HepG2 (cell line): ENCODE data around the gene POLR3GL. TPM values are rescaled to one million over a fixed set of nuclear protein-coding genes. Genes with fewer than 3 reads are reported as not detected.

ENCODE experiments used
- ATAC-seq: fragments of 200-7000 bp; cut with Tn5 transposase; 3 replicates; pipeline ENCODE4 v1.9.1; 2020; ENCODE audit warnings: mild to moderate bottlenecking, moderate library complexity
- Bru-seq: library from RNA; stranded (reverse); fragments of 400-500 nt; gene quantifications from one replicate; lab custom pipeline; 2021; lab: Mats Ljungman, UMichigan
- BruChase-seq, 2 experiments: library from RNA; stranded (reverse); fragments of 400-500 nt; gene quantifications; one replicate each; lab custom pipeline; 2021; lab: Mats Ljungman, UMichigan
- BruUV-seq: library from RNA; stranded (reverse); fragments of 400-500 nt; replicated peaks from 2 replicates; lab custom pipeline; 2021; lab: Mats Ljungman, UMichigan
- CTCF ChIA-PET: fragments of 300-600 bp; formaldehyde crosslinking; extraction: SDS; loops from one replicate; lab custom pipeline; 2021; ENCODE audit warnings: low total read pairs, inconsistent platforms, low intra/inter-chr PET ratio; lab: Yijun Ruan, JAX
- POLR2A ChIA-PET: fragments of 350-600 bp; sonication (Branson Sonifier 250); formaldehyde crosslinking; loops from one replicate; lab custom pipeline; 2020; ENCODE audit warnings: antibody characterized with exemption, inconsistent platforms; lab: Yijun Ruan, JAX
- DNase-seq: peaks from one replicate; pipeline ENCODE4 v3.0.0-alpha.2; 2015; ENCODE audit warnings: low spot score
- FAIRE-seq: peaks from 3 replicates; lab custom pipeline; 2011; peaks lifted over from hg19 to GRCh38; lab: Jason Lieb, UNC
- H2AFZ ChIP-seq: one replicate; pipeline ENCODE4 v1.6.1; 2011; ENCODE audit warnings: low read length, inconsistent platforms
- H3K27ac ChIP-seq: fragments of 300-600 bp; 3 replicates; pipeline ENCODE4 v1.8.0; 2011; ENCODE audit warnings: mixed run types, mild to moderate bottlenecking, mixed read lengths, low read length, inconsistent platforms; ENCODE audit not compliant: insufficient read depth; ENCODE audit errors: extremely low read length
- H3K27me3 ChIP-seq, 2 experiments: fragments of 200-600 bp in 1 of 2; 2 replicates in 1 of 2; 3 replicates in 1 of 2; pipeline versions ENCODE4 v1.6.0 to v1.8.0; 2011; ENCODE audit warnings: low read length in 2 of 2, mild to moderate bottlenecking in 2 of 2, moderate library complexity in 2 of 2, inconsistent platforms in 1 of 2; ENCODE audit not compliant: insufficient read depth in 2 of 2, control insufficient read depth in 1 of 2
- H3K36me3 ChIP-seq, 2 experiments: fragments of 200-600 bp in 1 of 2; replicated peaks in 1 of 2; 2 replicates in 1 of 2; 3 replicates in 1 of 2; pipeline versions ENCODE4 v1.5.1 to v1.8.0; 2011; ENCODE audit warnings: low read length in 2 of 2, inconsistent platforms in 1 of 2; ENCODE audit not compliant: insufficient read depth in 2 of 2, control insufficient read depth in 1 of 2
- H3K4me1 ChIP-seq: 2 replicates; pipeline ENCODE4 v1.5.1; 2012; ENCODE audit warnings: low read length, inconsistent platforms; ENCODE audit not compliant: insufficient read depth
- H3K4me2 ChIP-seq: 2 replicates; pipeline ENCODE4 v1.6.0; 2011; ENCODE audit warnings: low read depth, low read length, inconsistent platforms
- H3K4me3 ChIP-seq, 3 experiments: fragments of 200-600 bp in 1 of 3; sonication (generic), shearing (Covaris generic) in 1 of 3; replicated peaks in 1 of 3; 2 replicates each; pipeline ENCODE4 v1.5.1; 2011 to 2016; ENCODE audit warnings: low read length in 3 of 3, inconsistent platforms in 2 of 3, low read depth in 2 of 3, mild to moderate bottlenecking in 2 of 3, control low read depth in 1 of 3, mixed read lengths in 1 of 3; ENCODE audit not compliant: insufficient read depth in 1 of 3
- H3K79me2 ChIP-seq: one replicate; pipeline ENCODE4 v1.6.1; 2011; ENCODE audit warnings: low read length, inconsistent platforms; ENCODE audit not compliant: insufficient read depth
- H3K9ac ChIP-seq: 2 replicates; pipeline ENCODE4 v1.6.0; 2011; ENCODE audit warnings: mild to moderate bottlenecking, low read depth, low read length, inconsistent platforms; ENCODE audit not compliant: insufficient read depth
- H3K9me3 ChIP-seq: 2 replicates; pipeline ENCODE4 v1.5.1; 2012; ENCODE audit warnings: mild to moderate bottlenecking, low read length
- H4K20me1 ChIP-seq: 2 replicates; pipeline ENCODE4 v1.6.0; 2011; ENCODE audit warnings: inconsistent platforms, mild to moderate bottlenecking, low read length, moderate library complexity; ENCODE audit not compliant: insufficient read depth
- ATF5 ChIP-seq: sonication (generic); formaldehyde crosslinking; IDR thresholded peaks from 2 replicates; pipeline ENCODE4 v1.4.0; 2020; ENCODE audit warnings: mild to moderate bottlenecking, low read depth, missing genetic modification reagents
- ETV5 ChIP-seq: IDR thresholded peaks from 2 replicates; pipeline ENCODE4 v1.6.1; 2018; ENCODE audit warnings: missing biosample characterization, missing genetic modification reagents, inconsistent platforms, borderline replicate concordance
- FOSL2 ChIP-seq: sonication (generic); formaldehyde crosslinking; IDR thresholded peaks from 2 replicates; pipeline ENCODE4 v1.4.0; 2020; ENCODE audit warnings: missing genetic modification reagents
- MLX ChIP-seq: IDR thresholded peaks from 2 replicates; pipeline ENCODE4 v1.6.1; 2016
- NFIB ChIP-seq: sonication (generic); formaldehyde crosslinking; IDR thresholded peaks from 2 replicates; pipeline ENCODE4 v1.9.0; 2021; ENCODE audit warnings: missing genetic modification reagents, mild to moderate bottlenecking, borderline replicate concordance
- NFKB2 ChIP-seq: sonication (generic); formaldehyde crosslinking; IDR thresholded peaks from 2 replicates; pipeline ENCODE4 v1.4.0; 2020; ENCODE audit warnings: missing genetic modification reagents, borderline replicate concordance
- RXRA ChIP-seq: sonication (generic); formaldehyde crosslinking; IDR thresholded peaks from 2 replicates; pipeline ENCODE4 v1.5.1; 2020; ENCODE audit warnings: missing genetic modification reagents
- TBP ChIP-seq: sonication (generic); formaldehyde crosslinking; IDR thresholded peaks from 2 replicates; pipeline ENCODE4 v1.5.0; 2020; ENCODE audit warnings: missing genetic modification reagents
- ZNF335 ChIP-seq: sonication (generic); formaldehyde crosslinking; IDR thresholded peaks from 2 replicates; pipeline ENCODE4 v1.4.0; 2020; ENCODE audit warnings: missing genetic modification reagents
- ZNF543 ChIP-seq: sonication (generic); formaldehyde crosslinking; IDR thresholded peaks from 2 replicates; pipeline ENCODE4 v1.4.0; 2020; ENCODE audit warnings: mild to moderate bottlenecking, missing genetic modification reagents
- WGBS: methylation state at CpG from one replicate; pipeline ENCODE4 v1.1.6; 2017; ENCODE audit warnings: low lambda C conversion rate; 5-methylcytosine and 5-hydroxymethylcytosine counted together
- in situ Hi-C: cut with HindIII; loops from 2 replicates; pipeline ENCODE4 v1.10.0; 2017; ENCODE audit warnings: low pct_unique_long_range_greater_than_20kb; ENCODE audit not compliant: extremely low pct_ligation_motif_present
- intact Hi-C: fragments of 100-400 bp; cut with micrococcal nuclease; formaldehyde crosslinking; loops from one replicate; pipeline ENCODE4 v1.10.0; 2022; ENCODE audit not compliant: unreplicated experiment
- long read RNA-seq, 2 experiments: library from RNA in 1 of 2; library from polyadenylated mRNA in 1 of 2; stranded (forward) in 1 of 2; unstranded in 1 of 2; transcript quantifications; one replicate each; pipeline ENCODE4 v2.0.0, GENCODE V29; 2019 to 2022
- polyA minus RNA-seq, 3 experiments: library from RNA; depleted of rRNA, polyadenylated mRNA; stranded (reverse); fragments of >200 nt; gene quantifications; 2 replicates each; pipeline ENCODE4 v1.2.3, GENCODE V29; 2011; ENCODE audit warnings: low replicate concordance in 1 of 3
- polyA plus RNA-seq, 8 experiments: library from polyadenylated mRNA; depleted of rRNA in 3 of 8; stranded (reverse) in 7 of 8; unstranded in 1 of 8; fragments of >200 nt; fragmentation: Illumina TruSeq in 4 of 8; extraction: Trizol in 4 of 8; gene quantifications; 2 replicates each; pipeline versions ENCODE4 v1.2.1 to v1.2.3, GENCODE V29; 2011 to 2016; ENCODE audit warnings: low read depth in 4 of 8, missing spikeins in 1 of 8, mixed read lengths in 1 of 8; ENCODE audit not compliant: insufficient read depth in 1 of 8
- total RNA-seq, 5 experiments: library from RNA; depleted of rRNA; stranded (reverse); fragments of >200 nt; fragmentation: Illumina TruSeq; extraction: Trizol; gene quantifications; 2 replicates each; pipeline ENCODE4 v1.2.3, GENCODE V29; 2016; ENCODE audit warnings: low read depth in 1 of 5
- TF ChIP-seq, protein P1 (sequence below): sonication (generic); formaldehyde crosslinking; IDR thresholded peaks from 2 replicates; pipeline ENCODE4 v1.5.1; 2020; ENCODE audit warnings: missing genetic modification reagents, mild to moderate bottlenecking, borderline replicate concordance

Gene POLR3GL
- total RNA-seq (2016; rRNA removed; fragmentation: Illumina TruSeq; extraction: Trizol) = 12.4 and 15.3 TPM in 2 replicates
- total RNA-seq (2016; cell fraction: cytosol; rRNA removed; fragmentation: Illumina TruSeq; extraction: Trizol; ENCODE audit: low read depth) = 7.1 and 7.5 TPM in 2 replicates
- 12.8 and 14.4 TPM in 2 replicates for total RNA-seq (2016; cell fraction: insoluble cytoplasmic fraction; rRNA removed; fragmentation: Illumina TruSeq; extraction: Trizol)
- total RNA-seq (2016; cell fraction: membrane; rRNA removed; fragmentation: Illumina TruSeq; extraction: Trizol) = 15.4 and 17.0 TPM in 2 replicates
- 5.4 and 6.2 TPM in 2 replicates for total RNA-seq (2016; cell fraction: nucleus; rRNA removed; fragmentation: Illumina TruSeq; extraction: Trizol)
- 10.8 and 11.5 TPM in 2 replicates for polyA plus RNA-seq (2011; rRNA removed)
- polyA plus RNA-seq (2011; cell fraction: cytosol; rRNA removed) = 7.4 and 7.9 TPM in 2 replicates
- polyA plus RNA-seq (2011; cell fraction: nucleus; rRNA removed) = 5.1 and 6.2 TPM in 2 replicates
- 14.4 and 20.2 TPM in 2 replicates for polyA plus RNA-seq (2012)
- polyA plus RNA-seq (2016; cell fraction: cytosol; fragmentation: Illumina TruSeq; extraction: Trizol; ENCODE audit: low read depth) = 10.0 and 10.7 TPM in 2 replicates
- polyA plus RNA-seq (2016; cell fraction: insoluble cytoplasmic fraction; fragmentation: Illumina TruSeq; extraction: Trizol; ENCODE audit: low read depth) = 21.5 and 23.2 TPM in 2 replicates
- polyA plus RNA-seq (2016; cell fraction: membrane; fragmentation: Illumina TruSeq; extraction: Trizol; ENCODE audit: low read depth) = 20.0 and 21.6 TPM in 2 replicates
- polyA plus RNA-seq (2016; cell fraction: nucleus; fragmentation: Illumina TruSeq; extraction: Trizol; ENCODE audit: insufficient read depth, low read depth) = 11.4 and 13.9 TPM in 2 replicates
- 2.5 and 3.4 TPM in 2 replicates for polyA minus RNA-seq (2011; rRNA and poly(A)+ RNA removed; ENCODE audit: low replicate concordance)
- 2.5 and 4.6 TPM in 2 replicates for polyA minus RNA-seq (2011; cell fraction: cytosol; rRNA and poly(A)+ RNA removed)
- 5.0 and 6.6 TPM in 2 replicates for polyA minus RNA-seq (2011; cell fraction: nucleus; rRNA and poly(A)+ RNA removed)
- Bru-seq, nascent RNA = percentile 69 among the genes with signal in this experiment
- percentile 82 among the genes with signal in this experiment for BruChase-seq, experiment 1, labeled RNA remaining after a 6-hour chase
- BruChase-seq, experiment 2, labeled RNA remaining after a 2-hour chase = percentile 75 among the genes with signal in this experiment
- long read RNA-seq, experiment 1, transcript POLR3GL-202 (8 exons, 1,165 nt) = major isoform, 12 of 18 reads
- long read RNA-seq, experiment 1, partial matches to known transcripts = 6 of 18 reads
- long read RNA-seq, experiment 1, other reads (novel, unspliced or antisense) = 0 of 18 reads
- long read RNA-seq, experiment 2, transcript POLR3GL-202 (8 exons, 1,165 nt) = major isoform, 15 of 26 reads
- long read RNA-seq, experiment 2, partial matches to known transcripts = 5 of 26 reads
- long read RNA-seq, experiment 2, other reads (novel, unspliced or antisense) = 6 of 26 reads

DNA sequence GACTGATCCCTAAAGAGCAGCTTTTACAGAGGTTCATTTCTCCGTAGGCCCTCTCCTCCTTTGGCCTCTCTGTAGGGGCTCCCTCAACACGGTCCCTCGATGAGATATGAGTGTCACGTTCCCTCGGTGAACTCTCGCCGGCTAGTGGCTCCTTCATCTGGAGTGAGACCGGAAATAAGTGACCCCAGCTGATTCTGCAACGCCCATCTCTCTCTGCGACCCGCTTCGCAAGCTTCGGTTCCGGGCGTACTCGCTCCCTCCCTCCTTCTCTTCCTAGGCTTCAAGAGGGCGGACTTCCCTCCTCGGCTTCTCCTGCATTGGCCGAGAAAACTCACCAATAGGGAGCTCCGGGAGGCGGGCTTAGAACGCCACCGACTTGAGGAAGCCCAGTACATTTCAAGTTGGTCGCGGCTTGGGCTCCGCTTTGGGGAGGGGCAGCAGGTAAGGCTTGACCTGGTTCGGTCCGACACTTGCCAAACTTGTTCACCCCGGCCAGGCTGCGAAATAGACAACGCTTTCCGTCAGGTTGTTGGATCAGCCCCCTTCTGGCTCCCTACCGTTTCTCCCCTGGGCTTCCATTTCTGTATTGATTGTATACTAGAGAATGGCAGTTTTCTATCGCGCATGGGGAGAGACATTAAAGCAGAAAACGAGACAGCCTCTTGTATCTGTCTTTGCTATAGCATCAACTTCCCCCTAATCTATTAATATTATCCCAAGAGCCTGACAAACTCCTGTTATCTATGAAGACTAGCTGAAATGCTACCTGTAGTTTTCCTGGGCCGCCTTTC, at the start of gene POLR3GL, which contains the start of gene ANKRD34A:
POLR3GL (plus strand) TSS at position 363 of the 791 bp plus-strand sequence. CDS start 10,176 bp downstream, outside the sequence.
ANKRD34A (minus strand) TSS at position 248 of the 791 bp plus-strand sequence. CDS start 2,816 bp downstream, outside the sequence.
- peak within 1 kb of the TSS; percentile 70 for H3K27ac ChIP-seq
- peak; percentile 97 for FAIRE-seq
- in situ Hi-C loops = loop anchor here (5.0 kb wide), 1 partner anchor 37 kb away; the partner anchor contains the start of gene RBM8A
- POLR2A ChIA-PET = interaction anchor here (0.7 to 3.4 kb wide), 26 partner anchors 8 to 254 kb away, joined by 3 to 51 read pairs (median 4); partner anchors contain the start of genes NUDT17, PEX11B, PIAS3 and RBM8A
- H3K79me2 ChIP-seq = no peaks in the 10 kb centered on the region
- peak within 1 kb of the TSS; percentile 93 for H3K4me2 ChIP-seq
- peaks cover 0 to 25% of the 10 kb centered on the region in 2 experiments; a peak in 3 of 5 replicates for H3K27me3 ChIP-seq
- peak; percentile 92 for DNase-seq
- peak; percentile 88 for ATAC-seq
- peak within 1 kb of the TSS; percentile 92 for H2AFZ ChIP-seq
- BruUV-seq = no TSS peak
- H3K4me3 ChIP-seq = peak within 1 kb of the TSS; percentile 77 to 84 (median 82)
- H3K36me3 ChIP-seq = no peaks in the 10 kb centered on the region
- CTCF ChIA-PET = no interaction called here
- WGBS = under 1% methylated on average over 34 of the region's 37 CpGs
- intact Hi-C loops = loop anchor here (2.0 to 5.0 kb wide), 3 partner anchors 38 to 107 kb away; partner anchors contain the start of genes PIAS3 and RBM8A
- peaks cover 42% of the 10 kb centered on the region for H3K4me1 ChIP-seq
- peak within 1 kb of the TSS; percentile 78 for H3K9ac ChIP-seq
- no peaks in the 10 kb centered on the region for H4K20me1 ChIP-seq
- no peaks in the 10 kb centered on the region for H3K9me3 ChIP-seq
- TF ChIP-seq NFIB (CRISPR knock-in tag) (no peak), TBP (no peak), ZNF543 (0 out of 2 replicates have a peak, but pooled peaks have one; percentile 21), ZNF335 (CRISPR knock-in tag) (peak; percentile 18; the same call in 1 of the 2 replicates), ETV5 (CRISPR knock-in tag) (peak; percentile 95), NFKB2 (CRISPR knock-in tag) (0 out of 2 replicates have a peak, but pooled peaks have one; percentile 18), MLX (CRISPR knock-in tag) (peak; percentile 66; the same call in 1 of the 2 replicates), FOSL2 (CRISPR knock-in tag) (0 out of 2 replicates have a peak, but pooled peaks have one; percentile 18), RXRA (CRISPR knock-in tag) (peak; percentile 32; the same call in 1 of the 2 replicates), ATF5 (CRISPR knock-in tag) (no peak)
- TF ChIP-seq, protein P1, sequence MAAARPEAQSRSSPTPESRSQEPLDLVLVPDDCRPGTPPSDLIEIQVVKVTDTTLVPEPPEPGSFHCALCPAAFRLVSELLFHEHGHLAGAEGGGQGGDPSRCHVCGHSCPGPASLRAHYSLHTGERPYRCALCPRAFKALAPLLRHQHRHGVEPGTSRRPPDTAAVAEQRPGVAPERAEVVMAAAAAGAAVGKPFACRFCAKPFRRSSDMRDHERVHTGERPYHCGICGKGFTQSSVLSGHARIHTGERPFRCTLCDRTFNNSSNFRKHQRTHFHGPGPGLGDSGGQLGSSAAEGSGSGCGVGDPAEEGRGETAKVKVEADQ = peak; percentile 21; the same call in 1 of the 2 replicates
